Upper lobe of right lung (tissue), 1 donor: ENCODE measurements around the gene RELN. TPM values are rescaled to one million over a fixed set of nuclear protein-coding genes. Genes with fewer than 3 reads are reported as not detected.

ENCODE experiments used
- ATAC-seq: fragments of 200-7000 bp; cut with Tn5 transposase; one replicate; pipeline ENCODE4 v1.9.1; 2020; ENCODE audit warnings: mild to moderate bottlenecking, moderate library complexity
- DNase-seq: peaks from one replicate; pipeline ENCODE4 v3.0.0-alpha.2; 2020
- H3K27ac ChIP-seq: fragments of 200-600 bp; one replicate; pipeline ENCODE4 v1.8.0; 2022
- H3K27me3 ChIP-seq: fragments of 200-600 bp; one replicate; pipeline ENCODE4 v1.8.0; 2022; ENCODE audit warnings: mild to moderate bottlenecking
- H3K36me3 ChIP-seq: fragments of 200-600 bp; one replicate; pipeline ENCODE4 v1.8.0; 2022
- H3K4me1 ChIP-seq: fragments of 200-600 bp; one replicate; pipeline ENCODE4 v1.8.0; 2022
- H3K4me3 ChIP-seq: fragments of 200-600 bp; one replicate; pipeline ENCODE4 v1.8.0; 2022; ENCODE audit warnings: mild to moderate bottlenecking
- H3K9me3 ChIP-seq: fragments of 200-600 bp; one replicate; pipeline ENCODE4 v1.8.0; 2022
- CTCF ChIP-seq: fragments of 200-600 bp; IDR thresholded peaks from one replicate; pipeline ENCODE4 v1.8.0; 2022; ENCODE audit warnings: antibody characterized with exemption
- intact Hi-C: fragments of 100-400 bp; cut with DNase I; formaldehyde crosslinking; loops from one replicate; pipeline ENCODE4 v1.11.0; 2022
- total RNA-seq: library from RNA; stranded (reverse); fragmentation: NEBNext Ultra II Directional; extraction: Animal tissue kit (Norgen Biotek cat#: 25700); gene quantifications from one replicate; pipeline ENCODE4 v1.2.1, GENCODE V29; 2021
- donor health status: DM: no; HTN: yes; CAD: no; lungs with severe emphysema.

Gene RELN
- total RNA-seq, 1 donor from 2014 or later, result 5.6 TPM

DNA sequence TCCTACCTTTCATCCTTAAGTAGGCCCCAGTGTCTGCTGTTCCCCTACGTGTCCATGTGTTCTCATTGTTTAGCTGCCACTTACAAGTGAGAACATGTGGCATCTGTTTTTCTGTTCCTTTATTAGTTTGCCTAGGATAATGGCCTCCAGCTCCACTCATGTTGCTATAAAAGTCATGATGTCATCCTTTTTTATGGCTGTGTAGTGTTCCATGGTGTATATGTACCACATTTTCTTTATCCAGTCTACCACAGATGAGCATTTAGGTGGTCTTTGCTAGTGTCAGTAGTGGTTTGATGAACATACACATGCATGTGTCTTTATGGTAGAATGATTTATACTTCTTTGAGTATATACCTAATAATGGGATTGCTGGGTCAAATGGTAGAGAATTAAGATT is 397.3 kb downstream of the RELN start:
- H3K4me1 ChIP-seq, result no peaks in the 10 kb centered on the region
- no peak for TF ChIP-seq CTCF
- H3K9me3 ChIP-seq, result no peaks in the 10 kb centered on the region
- H3K27me3 ChIP-seq, result no peaks in the 10 kb centered on the region
- ATAC-seq, result no peak
- H3K36me3 ChIP-seq, result no peaks in the 10 kb centered on the region
- DNase-seq, result no peak
- no peak overlapping the region for H3K27ac ChIP-seq
- intact Hi-C loops, result no loop called here
- no peak overlapping the region for H3K4me3 ChIP-seq

GRCh38 chr7:103580031-103580430 is 409.4 kb downstream of the RELN start:
- ATAC-seq (no peak), DNase-seq (no peak)
- H3K4me1 ChIP-seq, result no peaks in the 10 kb centered on the region
- no peaks in the 10 kb centered on the region for H3K9me3 ChIP-seq
- H3K27me3 ChIP-seq, result peaks cover 8% of the 10 kb centered on the region
- no peak overlapping the region for H3K4me3 ChIP-seq
- no peaks in the 10 kb centered on the region for H3K36me3 ChIP-seq
- no peak overlapping the region for H3K27ac ChIP-seq
- intact Hi-C loops, result no loop called here
- TF ChIP-seq CTCF, result no peak

DNA sequence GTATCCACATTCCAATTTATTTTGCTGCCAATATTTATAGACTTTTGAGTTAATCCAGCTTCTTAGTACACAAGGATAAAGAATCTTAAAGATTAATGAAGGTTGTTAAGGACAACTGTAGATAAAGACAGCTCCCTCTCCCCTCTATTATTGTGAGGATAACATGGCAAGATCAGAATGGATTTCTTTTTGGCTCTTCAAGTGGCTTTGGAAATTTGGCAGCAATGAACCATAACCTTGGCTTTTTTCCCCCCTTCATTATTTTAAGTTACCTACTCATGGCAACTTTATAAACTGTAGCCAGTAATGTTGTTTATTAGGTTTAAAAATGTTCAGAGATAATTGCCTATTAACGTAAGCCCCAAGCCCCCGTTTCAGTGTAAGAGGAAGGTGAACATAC is 412.4 kb downstream of the RELN start:
- no peak for ATAC-seq
- intact Hi-C loops, result no loop called here

DNA sequence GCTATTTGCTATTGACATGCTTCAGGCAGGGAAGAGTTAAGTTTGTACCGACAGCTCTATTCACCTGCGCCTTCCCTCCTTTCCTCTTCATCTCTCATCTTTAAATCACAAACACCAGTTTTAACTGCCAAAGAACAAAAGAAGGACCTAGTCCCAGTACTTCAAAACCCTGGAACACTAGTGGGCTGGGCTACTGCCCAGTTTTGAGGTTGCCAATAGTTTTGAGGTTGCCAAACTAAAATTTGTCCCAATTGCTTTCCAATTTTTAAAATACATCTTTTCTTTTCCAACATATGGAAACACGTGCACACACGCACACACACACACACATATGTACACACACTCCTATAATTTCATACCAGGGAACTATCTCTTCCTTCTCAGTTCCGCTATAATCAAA is 412.8 kb downstream of the RELN start:
- no peak for TF ChIP-seq CTCF
- ATAC-seq, result no peak
- peaks cover 16% of the 10 kb centered on the region for H3K27me3 ChIP-seq
- no peaks in the 10 kb centered on the region for H3K36me3 ChIP-seq
- intact Hi-C loops, result no loop called here
- no peak overlapping the region for H3K4me3 ChIP-seq
- no peak for DNase-seq
- H3K27ac ChIP-seq, result no peak overlapping the region
- H3K9me3 ChIP-seq, result no peaks in the 10 kb centered on the region
- H3K4me1 ChIP-seq, result no peaks in the 10 kb centered on the region

More for the DNA sequence above, 412.4 kb downstream of the RELN start:
- H3K9me3 ChIP-seq, result no peaks in the 10 kb centered on the region
- DNase-seq, result no peak
- no peaks in the 10 kb centered on the region for H3K36me3 ChIP-seq
- peaks cover 16% of the 10 kb centered on the region for H3K27me3 ChIP-seq
- H3K4me3 ChIP-seq, result no peak overlapping the region
- no peak for TF ChIP-seq CTCF
- H3K27ac ChIP-seq, result no peak overlapping the region
- no peaks in the 10 kb centered on the region for H3K4me1 ChIP-seq

GRCh38 chr7:103574576-103574975 is 414.9 kb downstream of the RELN start:
- ATAC-seq (no peak), DNase-seq (no peak)
- no peaks in the 10 kb centered on the region for H3K36me3 ChIP-seq
- H3K9me3 ChIP-seq, result no peaks in the 10 kb centered on the region
- no peaks in the 10 kb centered on the region for H3K4me1 ChIP-seq
- no peak overlapping the region for H3K4me3 ChIP-seq
- peaks cover 16% of the 10 kb centered on the region for H3K27me3 ChIP-seq
- intact Hi-C loops, result no loop called here
- TF ChIP-seq CTCF, result no peak
- H3K27ac ChIP-seq, result no peak overlapping the region

GRCh38 chr7:103573479-103574058 is 415.9 kb downstream of the RELN start:
- ATAC-seq, result no peak
- peak; percentile 71 for TF ChIP-seq CTCF
- no peak overlapping the region for H3K4me3 ChIP-seq

More at GRCh38 chr7:103573479-103574058, 415.9 kb downstream of the RELN start:
- intact Hi-C loops, result no loop called here
- Histone ChIP-seq H3K36me3 (no peaks in the 10 kb centered on the region), H3K27me3 (peaks cover 16% of the 10 kb centered on the region), H3K27ac (no peak overlapping the region), H3K4me1 (no peaks in the 10 kb centered on the region), H3K9me3 (no peaks in the 10 kb centered on the region)
- no peak for DNase-seq
